Vein endothelial cell (primary cell): ENCODE data around the gene RRP1. TPM values are rescaled to one million over a fixed set of nuclear protein-coding genes. Genes with fewer than 3 reads are reported as not detected.

Source experiments
- small RNA-seq: library from RNA; depleted of rRNA; stranded (forward); fragments of <200 nt; gene quantifications from one replicate; pipeline ENCODE3, GENCODE V24; 2012
- total RNA-seq: library from RNA; depleted of rRNA; stranded (reverse); fragments of >200 nt; gene quantifications from 2 replicates; pipeline ENCODE4 v1.2.3, GENCODE V29; 2012

RRP1 gene, protein sequence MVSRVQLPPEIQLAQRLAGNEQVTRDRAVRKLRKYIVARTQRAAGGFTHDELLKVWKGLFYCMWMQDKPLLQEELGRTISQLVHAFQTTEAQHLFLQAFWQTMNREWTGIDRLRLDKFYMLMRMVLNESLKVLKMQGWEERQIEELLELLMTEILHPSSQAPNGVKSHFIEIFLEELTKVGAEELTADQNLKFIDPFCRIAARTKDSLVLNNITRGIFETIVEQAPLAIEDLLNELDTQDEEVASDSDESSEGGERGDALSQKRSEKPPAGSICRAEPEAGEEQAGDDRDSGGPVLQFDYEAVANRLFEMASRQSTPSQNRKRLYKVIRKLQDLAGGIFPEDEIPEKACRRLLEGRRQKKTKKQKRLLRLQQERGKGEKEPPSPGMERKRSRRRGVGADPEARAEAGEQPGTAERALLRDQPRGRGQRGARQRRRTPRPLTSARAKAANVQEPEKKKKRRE
- 21.9 and 37.4 TPM in 2 replicates for total RNA-seq

GRCh38 chr21:43789276-43790009 is at the start of gene RRP1:
Gene RRP1, plus strand, starts transcription at chr21:43789577. Its CDS starts 53 bp downstream, at chr21:43789630.

DNA sequence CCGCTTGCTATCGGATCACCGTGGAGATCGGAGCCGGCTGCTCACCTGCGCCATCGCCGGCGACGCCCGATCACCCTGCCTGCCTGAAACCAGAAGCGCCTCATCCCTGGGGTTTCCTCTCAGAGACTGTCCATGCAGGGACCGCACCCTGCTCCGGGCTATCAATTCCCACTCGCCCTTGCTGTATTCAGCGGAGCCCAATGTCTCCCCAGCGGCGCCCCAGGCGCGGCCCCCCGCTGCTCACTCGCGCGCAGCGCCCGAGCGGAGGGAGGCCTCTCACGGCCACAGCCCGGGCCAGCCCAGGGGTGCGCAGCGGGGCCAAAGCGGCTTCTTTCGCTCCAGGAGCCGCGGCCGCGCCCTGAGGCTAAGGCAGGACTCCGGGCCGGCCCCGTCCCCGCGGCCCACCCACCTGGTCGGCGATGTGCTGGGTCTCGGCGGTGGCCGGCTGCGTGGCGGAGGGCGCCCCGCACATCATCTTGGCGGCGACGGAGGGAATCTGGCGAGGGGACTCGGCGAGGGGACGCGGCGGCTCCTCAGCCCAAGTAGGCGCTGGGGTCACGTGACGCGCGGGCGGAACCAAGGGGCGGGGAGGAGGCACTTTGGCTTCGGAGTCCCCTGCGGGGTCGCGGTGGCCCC is 13.5 kb upstream of the RRP1 start, which contains the start of gene CSTB:
Gene CSTB (minus strand): TSS at position 514 of the 636 bp plus-strand sequence. CDS start 39 bp downstream, at position 475.

Small RNA genes lying within 50 kb of the gene (small RNA-seq; reads per million reads assigned to genes)
- gene AP001052.1: not detected

Other genes with a start within 250 kb of the RRP1 start
- 1.1 and 2.0 TPM in 2 replicates for gene HSF2BP, start 130.1 kb upstream of the RRP1 start, total RNA-seq
- 48.1 and 55.9 TPM in 2 replicates for gene RRP1B, start 130.0 kb upstream of the RRP1 start, total RNA-seq
- gene PDXK, start 70.4 kb upstream of the RRP1 start, total RNA-seq: 39.2 and 51.7 TPM in 2 replicates
- gene CSTB, start 13.3 kb upstream of the RRP1 start, total RNA-seq: 17.8 and 19.3 TPM in 2 replicates
- 50.5 and 60.4 TPM in 2 replicates for gene AGPAT3, start 75.6 kb downstream of the RRP1 start, total RNA-seq
- gene TRAPPC10, start 222.7 kb downstream of the RRP1 start, total RNA-seq: 30.8 and 31.7 TPM in 2 replicates